Osteoblast (primary cell): Measurements from ENCODE around the gene NTRK3. TPM values are rescaled to one million over a fixed set of nuclear protein-coding genes. Genes with fewer than 3 reads are reported as not detected.

Source experiments
- DNase-seq: peaks from one replicate; pipeline ENCODE4 v3.0.0; 2011; ENCODE audit warnings: low spot score, mixed read lengths; ENCODE audit not compliant: insufficient read length; ENCODE audit errors: missing footprints
- H2AFZ ChIP-seq: 2 replicates; pipeline ENCODE4 v1.6.0; 2011; ENCODE audit warnings: mild to moderate bottlenecking, low read length
- H3K27ac ChIP-seq: 2 replicates; pipeline ENCODE4 v1.5.1; 2011; ENCODE audit warnings: mild to moderate bottlenecking, low read depth, low read length, moderate library complexity
- H3K27me3 ChIP-seq: 2 replicates; pipeline ENCODE4 v1.6.0; 2012; ENCODE audit warnings: mild to moderate bottlenecking, control low read depth, inconsistent platforms, low read length, moderate library complexity; ENCODE audit not compliant: insufficient read depth
- H3K36me3 ChIP-seq: 2 replicates; pipeline ENCODE4 v1.5.1; 2011; ENCODE audit warnings: mild to moderate bottlenecking, low read length, control low read depth, moderate library complexity; ENCODE audit not compliant: insufficient read depth
- H3K4me1 ChIP-seq: 2 replicates; pipeline ENCODE4 v1.5.1; 2011; ENCODE audit warnings: mild to moderate bottlenecking, low read length, control low read depth, moderate library complexity; ENCODE audit not compliant: insufficient read depth
- H3K4me2 ChIP-seq: 2 replicates; pipeline ENCODE4 v1.6.0; 2011; ENCODE audit warnings: mild to moderate bottlenecking, low read length; ENCODE audit not compliant: insufficient read depth
- H3K4me3 ChIP-seq: fragments of 200-600 bp; sonication (generic); 3 replicates; pipeline ENCODE4 v1.5.1; 2012; ENCODE audit warnings: mild to moderate bottlenecking, low read length, inconsistent platforms; ENCODE audit not compliant: insufficient read depth
- H3K79me2 ChIP-seq: 2 replicates; pipeline ENCODE4 v1.6.0; 2012; ENCODE audit warnings: mild to moderate bottlenecking, low read length, control low read depth, inconsistent platforms; ENCODE audit not compliant: insufficient read depth
- H3K9me3 ChIP-seq: 2 replicates; pipeline ENCODE4 v1.5.1; 2011; ENCODE audit warnings: low read depth, low read length, control low read depth
- H4K20me1 ChIP-seq: 2 replicates; pipeline ENCODE4 v1.6.0; 2012; ENCODE audit warnings: mild to moderate bottlenecking, low read length, control low read depth; ENCODE audit not compliant: insufficient read depth
- CTCF ChIP-seq: IDR thresholded peaks from 2 replicates; pipeline ENCODE4 v1.5.1; 2011; ENCODE audit warnings: mild to moderate bottlenecking, low read depth, low read length, moderate library complexity; ENCODE audit errors: extremely low read depth
- total RNA-seq: library from RNA; depleted of rRNA; stranded (reverse); fragments of >200 nt; gene quantifications from 2 replicates; pipeline ENCODE4 v1.2.3, GENCODE V29; 2012

The NTRK3 gene
- total RNA-seq, 1 donor, result 0.72 TPM

- no peak for TF ChIP-seq CTCF
- no peaks in the 10 kb centered on the region for H3K9me3 ChIP-seq
- no peak overlapping the region for H2AFZ ChIP-seq
- DNase-seq, result peak; percentile 61
- no peak overlapping the region for H3K27ac ChIP-seq
- H3K79me2 ChIP-seq, result no peaks in the 10 kb centered on the region
- H4K20me1 ChIP-seq, result no peaks in the 10 kb centered on the region
- H3K4me1 ChIP-seq, result no peaks in the 10 kb centered on the region
- no peak overlapping the region for H3K4me2 ChIP-seq
- no peaks in the 10 kb centered on the region for H3K36me3 ChIP-seq
- H3K27me3 ChIP-seq, result no peaks in the 10 kb centered on the region
- no peak overlapping the region for H3K4me3 ChIP-seq
Observed at GRCh38 chr15:88231909-88232644, 24.5 kb downstream of the NTRK3 start.

- Histone ChIP-seq H3K36me3 (no peaks in the 10 kb centered on the region), H3K4me1 (no peaks in the 10 kb centered on the region), H3K4me3 (no peak overlapping the region), H3K79me2 (no peaks in the 10 kb centered on the region), H3K27me3 (no peaks in the 10 kb centered on the region), H3K27ac (no peak overlapping the region), H3K4me2 (no peak overlapping the region), H2AFZ (no peak overlapping the region), H4K20me1 (no peaks in the 10 kb centered on the region), H3K9me3 (no peaks in the 10 kb centered on the region)
- TF ChIP-seq CTCF, result no peak
- no peak for DNase-seq
Observed at GRCh38 chr15:88230823-88231222, 25.7 kb downstream of the NTRK3 start.

- DNase-seq, result no peak
- Histone ChIP-seq H3K79me2 (no peaks in the 10 kb centered on the region), H3K36me3 (no peaks in the 10 kb centered on the region), H4K20me1 (no peaks in the 10 kb centered on the region), H3K4me2 (no peak overlapping the region), H3K27me3 (no peaks in the 10 kb centered on the region), H3K4me3 (no peak overlapping the region), H3K4me1 (no peaks in the 10 kb centered on the region), H3K9me3 (no peaks in the 10 kb centered on the region), H2AFZ (no peak overlapping the region), H3K27ac (no peak overlapping the region)
- no peak for TF ChIP-seq CTCF
Observed at GRCh38 chr15:88225461-88225860, 31.1 kb downstream of the NTRK3 start.

GRCh38 chr15:88223084-88223483, 33.5 kb downstream of the NTRK3 start:
- Histone ChIP-seq H3K4me2 (no peak overlapping the region), H3K4me3 (no peak overlapping the region), H3K79me2 (no peaks in the 10 kb centered on the region), H3K27ac (no peak overlapping the region), H3K9me3 (no peaks in the 10 kb centered on the region), H3K27me3 (no peaks in the 10 kb centered on the region), H4K20me1 (no peaks in the 10 kb centered on the region), H2AFZ (no peak overlapping the region), H3K36me3 (no peaks in the 10 kb centered on the region), H3K4me1 (no peaks in the 10 kb centered on the region)
- no peak for TF ChIP-seq CTCF
- DNase-seq, result no peak
